CD14-positive monocyte (primary cell): ENCODE measurements around the gene JARID2. TPM values are rescaled to one million over a fixed set of nuclear protein-coding genes. Genes with fewer than 3 reads are reported as not detected.

Source experiments
- DNase-seq, 3 donors: peaks; one replicate each; pipeline ENCODE4 v3.0.0-alpha.2; 2011 to 2022
- H2AFZ ChIP-seq: 2 replicates; pipeline ENCODE4 v1.6.0; 2012; ENCODE audit warnings: mild to moderate bottlenecking, low read depth, low read length, inconsistent platforms; ENCODE audit not compliant: insufficient read depth, poor library complexity, severe bottlenecking
- H3K27ac ChIP-seq, 2 donors: 1 replicate in 1 of 2; 2 replicates in 1 of 2; pipeline ENCODE4 v1.5.1; 2012 to 2013; ENCODE audit warnings: low read length in 2 of 2, control low read depth in 1 of 2, inconsistent platforms in 1 of 2, low read depth in 1 of 2, mild to moderate bottlenecking in 1 of 2
- H3K27me3 ChIP-seq, 2 donors: one replicate each; pipeline versions ENCODE4 v1.6.0 to v1.6.1; 2011 to 2013; ENCODE audit warnings: low read length in 2 of 2; ENCODE audit not compliant: control insufficient read depth in 2 of 2, insufficient read depth in 2 of 2
- H3K36me3 ChIP-seq, 2 donors: replicated peaks in 1 of 2; 1 replicate in 1 of 2; 2 replicates in 1 of 2; pipeline versions ENCODE4 v1.5.1 to v1.6.1; 2012 to 2013; ENCODE audit warnings: low read length in 2 of 2, control low read depth in 1 of 2, inconsistent platforms in 1 of 2, mild to moderate bottlenecking in 1 of 2; ENCODE audit not compliant: insufficient read depth in 2 of 2, control insufficient read depth in 1 of 2
- H3K4me1 ChIP-seq, 2 donors: 1 replicate in 1 of 2; 2 replicates in 1 of 2; pipeline versions ENCODE4 v1.5.1 to v1.6.1; 2012 to 2013; ENCODE audit warnings: low read length in 2 of 2, control low read depth in 1 of 2, inconsistent platforms in 1 of 2, mild to moderate bottlenecking in 1 of 2, moderate library complexity in 1 of 2; ENCODE audit not compliant: insufficient read depth in 2 of 2, control insufficient read depth in 1 of 2
- H3K4me2 ChIP-seq: replicated peaks from 2 replicates; pipeline ENCODE3; 2012; ENCODE audit warnings: low read length, moderate library complexity, mild to moderate bottlenecking; ENCODE audit not compliant: poor library complexity, severe bottlenecking; ENCODE audit errors: extremely low read depth
- H3K4me3 ChIP-seq, 3 experiments: fragments of 200-600 bp in 1 of 3; sonication (generic) in 1 of 3; replicated peaks in 1 of 3; 1 replicate in 2 of 3; 2 replicates in 1 of 3; pipeline ENCODE4 v1.5.1; 2011 to 2013; ENCODE audit warnings: low read length in 3 of 3, mild to moderate bottlenecking in 3 of 3, control low read depth in 2 of 3, low read depth in 2 of 3, inconsistent platforms in 1 of 3, moderate library complexity in 1 of 3
- H3K79me2 ChIP-seq: 2 replicates; pipeline ENCODE4 v1.6.0; 2012; ENCODE audit warnings: mild to moderate bottlenecking, control low read depth, inconsistent platforms, low read length, moderate library complexity; ENCODE audit not compliant: insufficient read depth
- H3K9ac ChIP-seq: 2 replicates; pipeline ENCODE4 v1.6.0; 2017; ENCODE audit warnings: low read length, mild to moderate bottlenecking; ENCODE audit not compliant: insufficient read depth, poor library complexity, severe bottlenecking
- H3K9me3 ChIP-seq, 2 donors: replicated peaks in 1 of 2; 1 replicate in 1 of 2; 2 replicates in 1 of 2; pipeline versions ENCODE4 v1.5.1 to v1.6.1; 2012 to 2013; ENCODE audit warnings: low read length in 2 of 2, control low read depth in 1 of 2; ENCODE audit not compliant: control insufficient read depth in 1 of 2, insufficient read depth in 1 of 2
- H4K20me1 ChIP-seq: 2 replicates; pipeline ENCODE4 v1.6.0; 2012; ENCODE audit warnings: mild to moderate bottlenecking, low read length, control low read depth, moderate library complexity; ENCODE audit not compliant: insufficient read depth
- H3K27ac Mint-ChIP-seq, 7 donors: one replicate each; pipeline ENCODE4 v1.8.0; 2020; ENCODE audit warnings: mild to moderate bottlenecking in 7 of 7, mixed read lengths in 7 of 7, moderate library complexity in 6 of 7, inconsistent platforms in 2 of 7
- H3K27me3 Mint-ChIP-seq, 3 donors: one replicate each; pipeline ENCODE4 v1.8.0; 2021 to 2022; ENCODE audit warnings: low read depth in 3 of 3, mild to moderate bottlenecking in 3 of 3, mixed read lengths in 3 of 3, moderate library complexity in 3 of 3, inconsistent platforms in 1 of 3
- H3K36me3 Mint-ChIP-seq, 2 donors: one replicate each; pipeline ENCODE4 v1.8.0; 2020; ENCODE audit warnings: mixed read lengths in 2 of 2, inconsistent platforms in 1 of 2, mild to moderate bottlenecking in 1 of 2
- H3K4me1 Mint-ChIP-seq: one replicate; pipeline ENCODE4 v1.8.0; 2020; ENCODE audit warnings: mild to moderate bottlenecking, mixed read lengths
- H3K4me3 Mint-ChIP-seq, 2 donors: one replicate each; pipeline ENCODE4 v1.8.0; 2020; ENCODE audit warnings: mild to moderate bottlenecking in 2 of 2, mixed read lengths in 2 of 2, moderate library complexity in 1 of 2
- H3K9me3 Mint-ChIP-seq, 7 donors: one replicate each; pipeline ENCODE4 v1.8.0; 2020 to 2022; ENCODE audit warnings: mixed read lengths in 7 of 7, mild to moderate bottlenecking in 6 of 7, moderate library complexity in 6 of 7, inconsistent platforms in 2 of 7
- WGBS: methylation state at CpG from one replicate; pipeline ENCODE4 v1.1.5; 2013; ENCODE audit warnings: missing lambda C conversion rate; ENCODE audit not compliant: insufficient coverage; 5-methylcytosine and 5-hydroxymethylcytosine counted together
- intact Hi-C, 2 donors: fragments of 100-400 bp; cut with micrococcal nuclease; formaldehyde crosslinking; loops; one replicate each; pipeline versions ENCODE4 v1.15.0 to v1.15.1; 2023
- polyA plus RNA-seq, 3 donors: library from polyadenylated mRNA; depleted of rRNA in 1 of 3; unstranded in 2 of 3; stranded (reverse) in 1 of 3; fragments of 300-500 nt in 2 of 3; fragments of >200 nt in 1 of 3; fragmentation: Illumina TruSeq in 2 of 3; gene quantifications; 1 replicate in 2 of 3; 2 replicates in 1 of 3; pipeline ENCODE4 v1.2.3, GENCODE V29; 2012 to 2021
- TF ChIP-seq, protein P1 (sequence below): fragments of 200-600 bp; IDR thresholded peaks from one replicate; pipeline ENCODE4 v1.8.0; 2022; ENCODE audit warnings: antibody characterized with exemption, mild to moderate bottlenecking

Gene JARID2
- polyA plus RNA-seq, 3 donors, result 6.8 to 17.5 (median 12.5) TPM

DNA sequence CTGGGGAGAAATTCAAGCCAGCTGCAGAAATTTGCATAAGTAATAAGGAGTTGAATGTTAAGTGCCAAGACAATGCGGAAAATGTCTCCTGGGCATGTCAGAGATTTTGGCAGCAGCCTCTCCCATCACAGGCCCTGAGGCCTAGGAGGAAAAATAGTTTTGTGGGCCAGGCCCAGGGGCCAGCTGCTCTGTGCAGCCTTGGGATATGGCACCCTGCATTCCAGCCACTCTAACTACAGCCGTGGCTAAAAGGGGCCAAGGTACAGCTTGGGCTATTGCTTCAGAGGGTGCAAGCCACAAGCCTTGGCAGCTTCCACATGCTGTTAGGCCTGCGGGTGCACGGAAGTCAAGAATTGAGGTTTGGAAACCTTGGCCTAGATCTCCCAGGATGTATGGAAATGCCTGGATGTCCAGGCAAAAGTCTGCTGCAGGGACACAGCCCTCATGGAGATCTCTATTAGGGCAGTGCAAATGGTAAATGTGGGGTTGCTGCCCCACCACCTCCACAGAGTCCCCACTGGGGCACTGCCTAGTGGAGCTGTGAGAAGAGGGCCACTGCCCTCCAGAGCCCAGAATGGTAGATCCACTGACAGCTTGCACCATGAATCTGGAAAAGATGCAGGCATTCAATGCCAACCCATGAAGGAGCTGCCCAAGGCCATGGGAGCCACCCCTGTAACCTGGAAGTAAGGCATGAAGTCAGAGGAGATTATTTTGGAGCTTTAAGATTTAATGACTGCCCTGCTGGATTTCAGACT, 290.5 kb downstream of the JARID2 start:
- no peak for DNase-seq
- TF ChIP-seq, protein P1, sequence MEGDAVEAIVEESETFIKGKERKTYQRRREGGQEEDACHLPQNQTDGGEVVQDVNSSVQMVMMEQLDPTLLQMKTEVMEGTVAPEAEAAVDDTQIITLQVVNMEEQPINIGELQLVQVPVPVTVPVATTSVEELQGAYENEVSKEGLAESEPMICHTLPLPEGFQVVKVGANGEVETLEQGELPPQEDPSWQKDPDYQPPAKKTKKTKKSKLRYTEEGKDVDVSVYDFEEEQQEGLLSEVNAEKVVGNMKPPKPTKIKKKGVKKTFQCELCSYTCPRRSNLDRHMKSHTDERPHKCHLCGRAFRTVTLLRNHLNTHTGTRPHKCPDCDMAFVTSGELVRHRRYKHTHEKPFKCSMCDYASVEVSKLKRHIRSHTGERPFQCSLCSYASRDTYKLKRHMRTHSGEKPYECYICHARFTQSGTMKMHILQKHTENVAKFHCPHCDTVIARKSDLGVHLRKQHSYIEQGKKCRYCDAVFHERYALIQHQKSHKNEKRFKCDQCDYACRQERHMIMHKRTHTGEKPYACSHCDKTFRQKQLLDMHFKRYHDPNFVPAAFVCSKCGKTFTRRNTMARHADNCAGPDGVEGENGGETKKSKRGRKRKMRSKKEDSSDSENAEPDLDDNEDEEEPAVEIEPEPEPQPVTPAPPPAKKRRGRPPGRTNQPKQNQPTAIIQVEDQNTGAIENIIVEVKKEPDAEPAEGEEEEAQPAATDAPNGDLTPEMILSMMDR, result no peak
- Mint-ChIP-seq H3K36me3 (peaks cover 33 to 50% of the 10 kb centered on the region in 2 donors), H3K27ac (peak overlapping the region in 6 of 7 donors; percentile 33 to 98 (median 89)), H3K4me1 (peaks cover 50% of the 10 kb centered on the region), H3K9me3 (peaks cover 7 to 16% (median 11%) of the 10 kb centered on the region in 7 donors), H3K4me3 (no peak overlapping the region), H3K27me3 (no peaks in the 10 kb centered on the region)
- H3K4me1 ChIP-seq, result peaks cover 22 to 33% of the 10 kb centered on the region in 2 donors
- H3K36me3 ChIP-seq, result peaks cover 13 to 22% of the 10 kb centered on the region in 2 donors
- no peak overlapping the region for H2AFZ ChIP-seq
- intact Hi-C loops, result no loop called here
- H3K27ac ChIP-seq, result peak overlapping the region in 1 of 2 donors; percentile 86
- H3K9ac ChIP-seq, result no peak overlapping the region
- 63% methylated on average over 4 of the region's 4 CpGs for WGBS
- peaks cover 4 to 10% of the 10 kb centered on the region in 2 donors for H3K9me3 ChIP-seq
- H3K27me3 ChIP-seq, result no peaks in the 10 kb centered on the region
- no peak overlapping the region for H3K4me3 ChIP-seq
- H4K20me1 ChIP-seq, result no peaks in the 10 kb centered on the region
- no peak overlapping the region for H3K4me2 ChIP-seq
- peaks cover 12% of the 10 kb centered on the region for H3K79me2 ChIP-seq

DNA sequence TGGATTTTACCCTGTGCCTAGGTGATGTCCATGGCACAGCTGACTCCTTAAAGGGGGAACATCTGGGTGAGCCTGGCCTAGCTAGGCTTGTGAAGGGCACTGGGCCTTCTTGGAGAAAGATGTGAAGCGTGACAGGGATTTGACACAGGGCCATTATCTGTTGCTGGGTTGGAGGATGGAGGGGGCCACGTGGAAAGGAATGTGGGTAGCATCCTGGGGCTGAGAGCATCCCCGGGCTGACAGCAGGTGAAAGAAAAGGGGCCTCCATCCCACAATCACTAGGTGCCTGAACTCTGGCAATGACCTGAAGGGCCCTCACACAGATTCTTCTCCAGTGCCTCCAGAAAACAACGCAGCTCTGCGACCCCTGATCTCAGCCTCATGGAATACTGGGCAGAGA, 292.2 kb downstream of the JARID2 start:
- H4K20me1 ChIP-seq, result no peaks in the 10 kb centered on the region
- peaks cover under 1 to 5% of the 10 kb centered on the region in 2 donors for H3K36me3 ChIP-seq
- WGBS, result 94% methylated on average over 2 of the region's 5 CpGs
- H3K36me3 Mint-ChIP-seq, result peaks cover 22 to 33% of the 10 kb centered on the region in 2 donors
- H3K4me2 ChIP-seq, result no peak overlapping the region
- H3K4me3 ChIP-seq, result no peak overlapping the region
- no peak for DNase-seq
- peak overlapping the region in 6 of 7 donors; percentile 6 to 65 (median 30) for H3K27ac Mint-ChIP-seq
- no peak overlapping the region for H3K4me3 Mint-ChIP-seq
- peaks cover 20% of the 10 kb centered on the region for H3K79me2 ChIP-seq
- intact Hi-C loops, result no loop called here
- no peak overlapping the region for H2AFZ ChIP-seq
- no peaks in the 10 kb centered on the region for H3K27me3 ChIP-seq
- H3K9me3 Mint-ChIP-seq, result peaks cover 7 to 17% (median 11%) of the 10 kb centered on the region in 7 donors
- peaks cover 31 to 42% of the 10 kb centered on the region in 2 donors for H3K4me1 ChIP-seq
- H3K9ac ChIP-seq, result no peak overlapping the region
- TF ChIP-seq, protein P1, result no peak
- H3K9me3 ChIP-seq, result peaks cover 4 to 10% of the 10 kb centered on the region in 2 donors
- H3K27me3 Mint-ChIP-seq, result no peaks in the 10 kb centered on the region
- H3K4me1 Mint-ChIP-seq, result peaks cover 52% of the 10 kb centered on the region
- H3K27ac ChIP-seq, result peak overlapping the region in 1 of 2 donors; percentile 46
